ENCODE measurements around the gene SELENON. TPM values are rescaled to one million over a fixed set of nuclear protein-coding genes. Genes with fewer than 3 reads are reported as not detected.

SELENON gene
- total and polyA plus RNA-seq, 2 of the 13 experiments (the other 11 are each of a cell fraction or from before 2014, with no cell fraction given), result 3.8 to 8.0 TPM

DNA sequence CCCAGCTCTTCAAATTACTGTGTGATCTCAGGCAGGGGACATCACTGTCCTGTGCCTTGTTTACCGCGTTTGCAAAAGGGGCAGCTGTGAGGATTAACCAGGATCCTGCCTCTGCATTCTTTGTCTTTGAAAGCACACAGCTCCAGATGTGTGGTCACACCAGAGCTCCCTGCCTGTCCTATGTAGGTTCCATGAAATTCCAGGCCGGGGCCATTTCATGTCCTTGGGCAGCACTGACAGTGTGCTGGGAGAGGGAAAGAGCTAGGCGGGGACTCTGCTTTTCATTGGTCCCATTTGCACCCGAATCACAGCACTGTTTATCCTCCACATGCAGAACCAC is 42.2 kb upstream of the SELENON start:
- ATAC-seq (no peak), FAIRE-seq (no peak), DNase-seq (ENCODE audit: low spot score) (no peak)
- ChIA-PET POLR2A (no interaction called here), CTCF (ENCODE audit: low intra/inter-chr PET ratio, low total read pairs) (interaction anchor here (1.6 kb wide), 1 partner anchor 39 kb away, joined by 13 read pairs; no protein-coding TSS in a partner anchor)
- no TSS peak for BruUV-seq (replicated peaks)
- Histone ChIP-seq H2AFZ (ENCODE audit: low read length) (no peak overlapping the region), H3K36me3 (replicated peaks in 1 of 2; ENCODE audit: control insufficient read depth in 1 of 2, insufficient read depth in 2 of 2, low read length in 2 of 2) (no peaks in the 10 kb centered on the region), H3K79me2 (ENCODE audit: insufficient read depth, low read length) (no peaks in the 10 kb centered on the region), H4K20me1 (ENCODE audit: insufficient read depth, low read length) (no peaks in the 10 kb centered on the region), H3K4me1 (ENCODE audit: insufficient read depth, low read length) (no peaks in the 10 kb centered on the region), H3K27ac (ENCODE audit: extremely low read length, insufficient read depth, low read length) (no peak overlapping the region), H3K4me2 (ENCODE audit: low read depth, low read length) (no peak overlapping the region), H3K9me3 (ENCODE audit: low read length) (no peaks in the 10 kb centered on the region), H3K4me3 (replicated peaks in 1 of 3; ENCODE audit: insufficient read depth in 1 of 3, low read depth in 2 of 3, low read length in 3 of 3) (no peak overlapping the region), H3K9ac (ENCODE audit: insufficient read depth, low read depth, low read length) (no peak overlapping the region), H3K27me3 (ENCODE audit: control insufficient read depth in 1 of 2, insufficient read depth in 2 of 2, low read length in 2 of 2) (peaks cover 6 to 67% of the 10 kb centered on the region in 2 experiments)
- TF ChIP-seq PBX2 (CRISPR knock-in tag; IDR thresholded peaks at IDR 0.05) (no peak), NR2F6 (IDR thresholded peaks at IDR 0.05) (no peak), NR2F6 (CRISPR knock-in tag; IDR thresholded peaks at IDR 0.05) (no peak), ZNF550 (CRISPR knock-in tag; IDR thresholded peaks at IDR 0.05; ENCODE audit: borderline replicate concordance) (no peak), ATF3 (CRISPR knock-in tag; IDR thresholded peaks at IDR 0.05) (no peak), ZNF124 (CRISPR knock-in tag; IDR thresholded peaks at IDR 0.05) (no peak)
- intact Hi-C loops (cut with micrococcal nuclease; ENCODE audit: unreplicated experiment), result loop anchor here (5.0 kb wide), 1 partner anchor 39 kb away; no protein-coding TSS in a partner anchor
- 39% methylated on average over 2 of the region's 5 CpGs for WGBS (ENCODE audit: low lambda C conversion rate)
- in situ Hi-C loops (cut with HindIII; ENCODE audit: extremely low pct_ligation_motif_present, low pct_unique_long_range_greater_than_20kb), result loop anchor here (5.0 kb wide), 1 partner anchor 39 kb away; no protein-coding TSS in a partner anchor

- BruUV-seq (replicated peaks), result no TSS peak
- H3K9me3 ChIP-seq (ENCODE audit: low read length), result no peaks in the 10 kb centered on the region
- no peaks in the 10 kb centered on the region for H4K20me1 ChIP-seq (ENCODE audit: insufficient read depth, low read length)
- WGBS (ENCODE audit: low lambda C conversion rate), result 21% methylated on average over 10 of the region's 15 CpGs
- H3K27me3 ChIP-seq (ENCODE audit: control insufficient read depth in 1 of 2, insufficient read depth in 2 of 2, low read length in 2 of 2), result peaks cover 6 to 61% of the 10 kb centered on the region in 2 experiments
- H3K4me3 ChIP-seq (replicated peaks in 1 of 3; ENCODE audit: insufficient read depth in 1 of 3, low read depth in 2 of 3, low read length in 3 of 3), result no peak overlapping the region
- FAIRE-seq (no peak), ATAC-seq (peak; percentile 68), DNase-seq (ENCODE audit: low spot score) (peak; percentile 13)
- no peaks in the 10 kb centered on the region for H3K79me2 ChIP-seq (ENCODE audit: insufficient read depth, low read length)
- no peaks in the 10 kb centered on the region for H3K36me3 ChIP-seq (replicated peaks in 1 of 2; ENCODE audit: control insufficient read depth in 1 of 2, insufficient read depth in 2 of 2, low read length in 2 of 2)
- no peak overlapping the region for H3K9ac ChIP-seq (ENCODE audit: insufficient read depth, low read depth, low read length)
- ChIA-PET CTCF (ENCODE audit: low intra/inter-chr PET ratio, low total read pairs) (interaction anchor here (1.1 to 1.6 kb wide), 2 partner anchors 17 to 38 kb away, joined by 3 to 13 read pairs; no protein-coding TSS in a partner anchor), POLR2A (no interaction called here)
- no peak overlapping the region for H3K4me2 ChIP-seq (ENCODE audit: low read depth, low read length)
- H2AFZ ChIP-seq (ENCODE audit: low read length), result no peak overlapping the region
- intact Hi-C loops (cut with micrococcal nuclease; ENCODE audit: unreplicated experiment) (loop anchor here (5.0 kb wide), 1 partner anchor 39 kb away; no protein-coding TSS in a partner anchor), in situ Hi-C loops (cut with HindIII; ENCODE audit: extremely low pct_ligation_motif_present, low pct_unique_long_range_greater_than_20kb) (loop anchor here (5.0 kb wide), 1 partner anchor 39 kb away; no protein-coding TSS in a partner anchor)
- H3K27ac ChIP-seq (ENCODE audit: extremely low read length, insufficient read depth, low read length), result no peak overlapping the region
- no peaks in the 10 kb centered on the region for H3K4me1 ChIP-seq (ENCODE audit: insufficient read depth, low read length)
- TF ChIP-seq CTCF (CRISPR knock-in tag; IDR thresholded peaks at IDR 0.05) (peak; percentile 45), MBD4 (IDR thresholded peaks at IDR 0.05; ENCODE audit: borderline replicate concordance, low read length) (no peak), NRL (CRISPR knock-in tag; IDR thresholded peaks at IDR 0.05; ENCODE audit: borderline replicate concordance) (no peak), FOXA1 (IDR thresholded peaks at IDR 0.05) (no peak), FOXA1 (CRISPR knock-in tag; IDR thresholded peaks at IDR 0.05) (peak; percentile 45; the same call in 1 of the 2 replicates), ZNF724P (CRISPR knock-in tag; IDR thresholded peaks at IDR 0.05; ENCODE audit: borderline replicate concordance) (no peak), HNF4G (IDR thresholded peaks at IDR 0.05; ENCODE audit: borderline replicate concordance, low read depth, low read length) (no peak), HNF4G (CRISPR knock-in tag; IDR thresholded peaks at IDR 0.05; ENCODE audit: borderline replicate concordance, low read depth) (no peak), ZNF629 (CRISPR knock-in tag; conservative IDR thresholded peaks at IDR 0.05) (no peak)
These were observed 41.4 kb upstream of the SELENON start for GRCh38 chr1:25758466-25759070.
